GM19463 (cell line): Measurements from ENCODE around the gene BRPF3.

ENCODE experiments used
- ATAC-seq: cut with Tn5 transposase; IDR thresholded peaks from one replicate; pipeline ENCODE4 v1.9.1; 2021; ENCODE audit warnings: mild to moderate bottlenecking, moderate library complexity; ENCODE audit not compliant: unreplicated experiment

BRPF3 gene

GRCh38 chr6:36196113-36196879, at the start of gene BRPF3:
TSS of gene BRPF3 (plus strand) at chr6:36196744. CDS start at chr6:36200323, 3,579 bp downstream.
- peak; percentile 57 for ATAC-seq

- no peak for ATAC-seq
Observed at GRCh38 chr6:36147294-36147693, 49.2 kb upstream of the BRPF3 start.

- no peak for ATAC-seq
Observed at GRCh38 chr6:36149476-36149875, 47.1 kb upstream of the BRPF3 start.

GRCh38 chr6:36150283-36150682, 46.3 kb upstream of the BRPF3 start:
- ATAC-seq, result no peak

- no peak for ATAC-seq
Observed at GRCh38 chr6:36154286-36154685, 42.3 kb upstream of the BRPF3 start.

- no peak for ATAC-seq
Observed at GRCh38 chr6:36155662-36156061, 40.9 kb upstream of the BRPF3 start.

GRCh38 chr6:36160147-36160760, 36.3 kb upstream of the BRPF3 start:
- no peak for ATAC-seq

- ATAC-seq, result no peak
Observed at GRCh38 chr6:36169023-36170007, 27.2 kb upstream of the BRPF3 start.

- ATAC-seq, result no peak
Observed at GRCh38 chr6:36170704-36171103, 25.8 kb upstream of the BRPF3 start.

- no peak for ATAC-seq
Observed at GRCh38 chr6:36171573-36171972, 25.0 kb upstream of the BRPF3 start.

GRCh38 chr6:36177166-36177565, 19.4 kb upstream of the BRPF3 start:
- no peak for ATAC-seq

GRCh38 chr6:36178544-36178943, 18.0 kb upstream of the BRPF3 start:
- no peak for ATAC-seq

- no peak for ATAC-seq
Observed at GRCh38 chr6:36180126-36180525, 16.4 kb upstream of the BRPF3 start.

GRCh38 chr6:36184311-36184710, 12.2 kb upstream of the BRPF3 start:
- ATAC-seq, result no peak

- no peak for ATAC-seq
Observed at GRCh38 chr6:36186199-36186598, 10.3 kb upstream of the BRPF3 start.

GRCh38 chr6:36187446-36187845, 9.1 kb upstream of the BRPF3 start:
- no peak for ATAC-seq

- no peak for ATAC-seq
Observed at GRCh38 chr6:36195471-36196112, 952 bp upstream of the BRPF3 start.

- ATAC-seq, result peak; percentile 91
Observed at GRCh38 chr6:36196880-36197548, 470 bp downstream of the BRPF3 start.

- ATAC-seq, result no peak
Observed at GRCh38 chr6:36197739-36198221, 1.2 kb downstream of the BRPF3 start.

GRCh38 chr6:36198986-36199385, 2.4 kb downstream of the BRPF3 start:
- ATAC-seq, result no peak
